ENCODE data around the gene SFMBT2.
"Not testable (repeated sequence)": the region's sequence is repeated elsewhere in the genome, so short reads cannot be mapped to it uniquely, and the experiment has no call there.

The SFMBT2 gene

GRCh38 chr10:7400068-7400715 is 10.6 kb downstream of the SFMBT2 start:
- no peak for DNase-seq

DNA sequence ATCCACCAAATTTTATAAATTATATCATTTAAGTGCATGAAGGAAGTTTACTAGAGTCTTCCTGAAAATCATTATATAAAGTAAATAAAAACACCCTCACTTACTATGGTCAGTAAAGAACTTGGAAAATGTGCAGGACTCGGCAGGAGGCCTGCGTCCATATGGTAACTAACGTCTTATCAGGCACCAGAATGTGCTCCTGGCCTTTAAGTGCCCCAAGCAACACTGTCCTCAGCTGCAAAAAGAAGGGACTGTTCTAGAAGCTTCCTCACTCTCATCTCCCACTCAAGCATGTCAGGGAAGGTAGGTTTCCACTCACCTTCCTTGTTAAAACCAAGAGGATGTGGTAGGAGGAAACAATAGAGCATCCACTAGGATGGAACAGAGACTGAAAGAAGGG is 11.3 kb downstream of the SFMBT2 start:
- no peak for DNase-seq

DNA sequence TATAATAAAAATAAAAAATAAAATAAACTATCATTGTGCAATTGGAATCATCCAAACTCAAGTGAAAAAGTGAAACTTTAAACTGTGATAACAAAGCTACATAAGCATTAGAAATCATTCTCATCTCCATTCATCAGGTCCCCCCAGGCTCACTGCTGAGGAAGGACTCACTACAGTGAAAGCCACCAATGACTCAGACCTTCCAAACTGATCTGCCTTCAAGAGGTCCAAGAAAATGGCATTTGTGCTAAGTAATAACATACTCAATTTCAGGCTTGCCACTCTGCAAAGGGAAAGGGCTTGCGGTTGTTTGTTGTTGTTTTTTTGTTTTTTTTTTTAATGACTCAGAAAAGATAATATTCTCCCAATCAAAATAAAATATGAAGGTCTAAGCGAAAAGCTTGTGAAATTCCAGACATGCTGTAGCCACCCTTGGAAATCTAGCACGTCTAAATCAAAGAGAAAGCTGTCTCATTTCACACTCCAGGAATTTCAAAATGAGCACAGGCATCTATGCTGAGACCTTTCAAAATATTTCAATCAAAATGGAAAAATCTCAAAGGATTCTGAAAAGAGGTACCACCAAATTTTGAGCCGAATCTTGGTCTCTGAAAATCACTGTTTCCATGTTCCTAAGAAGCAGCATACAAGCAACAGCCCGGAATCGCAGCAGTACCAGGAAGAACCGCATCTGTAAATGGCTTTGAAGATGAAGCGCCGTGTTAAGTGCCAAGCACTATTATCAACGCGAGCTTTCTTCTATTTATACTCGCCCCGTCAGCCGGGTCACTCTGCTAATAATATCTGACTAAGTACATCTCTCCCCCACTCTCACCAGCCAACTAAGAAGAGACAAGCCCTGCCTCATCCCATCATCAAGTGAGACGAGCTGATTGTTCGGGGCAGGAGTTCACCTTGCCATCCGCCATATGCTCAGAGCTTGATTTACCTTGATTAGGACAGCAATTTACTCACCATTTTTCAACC is 13.5 kb downstream of the SFMBT2 start:
- DNase-seq = no peak

DNA sequence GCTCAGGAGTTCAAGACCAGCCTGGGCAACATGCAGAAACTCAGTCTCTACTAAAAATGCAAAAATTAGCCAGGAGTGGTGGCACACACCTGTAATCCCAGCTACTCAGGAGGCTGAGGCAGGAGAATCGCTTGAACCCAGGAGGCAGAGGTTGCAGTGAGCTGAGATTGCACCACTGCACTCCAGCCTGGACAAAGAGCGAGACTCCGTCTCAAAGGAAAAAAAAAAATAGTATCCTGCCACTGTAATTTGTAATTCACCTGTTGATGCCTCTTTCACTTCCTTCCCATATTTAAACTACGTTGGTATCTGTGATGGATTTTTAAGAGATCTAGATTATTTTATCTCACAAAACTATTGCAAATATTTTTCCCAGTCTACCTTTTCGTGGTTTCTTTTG is 18.5 kb downstream of the SFMBT2 start:
- DNase-seq = not testable (repeated sequence)

DNA sequence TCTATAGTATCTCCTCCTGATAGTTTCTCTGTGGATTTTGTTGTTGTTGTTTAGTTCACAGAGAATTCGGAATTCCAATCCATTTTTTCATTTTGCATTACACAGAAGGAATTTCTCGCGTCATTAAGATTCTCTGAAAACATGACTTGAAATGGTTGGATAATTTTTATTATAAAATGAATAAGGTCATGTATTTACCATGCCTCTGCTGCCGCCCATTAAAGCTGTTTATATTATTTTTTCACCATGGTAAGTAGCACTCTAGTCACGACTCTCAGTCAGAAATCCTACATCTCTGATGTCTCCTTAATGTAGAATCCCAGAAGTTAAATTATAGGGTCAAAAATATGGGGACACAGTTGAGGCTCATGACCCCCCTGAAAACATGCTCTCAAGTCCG is 19.1 kb downstream of the SFMBT2 start:
- no peak for DNase-seq

GRCh38 chr10:7390689-7391110 is 20.1 kb downstream of the SFMBT2 start:
- not testable (repeated sequence) for DNase-seq

DNA sequence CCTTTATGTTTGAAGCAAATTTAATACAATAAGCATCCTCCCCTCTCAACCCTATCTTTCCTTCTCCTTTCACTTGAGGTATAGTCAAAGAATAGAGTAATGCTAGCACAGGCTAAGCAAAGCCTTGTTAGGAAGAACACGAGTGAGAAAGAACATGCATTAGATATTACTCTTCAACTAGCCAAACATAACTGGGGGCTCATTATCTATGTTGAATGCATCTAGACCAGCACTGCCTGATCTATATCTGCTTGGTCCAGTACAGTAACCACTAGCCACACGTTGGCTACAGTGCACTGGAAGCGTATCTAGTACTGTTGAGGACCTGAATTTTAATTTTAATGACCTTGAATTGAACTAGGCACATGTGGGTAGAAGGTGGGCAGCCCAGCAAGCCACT is 21.0 kb downstream of the SFMBT2 start:
- no peak for DNase-seq

- DNase-seq = no peak
Observed at GRCh38 chr10:7389346-7389745, 21.5 kb downstream of the SFMBT2 start.

- DNase-seq = no peak
Observed at GRCh38 chr10:7388602-7389001, 22.2 kb downstream of the SFMBT2 start.

- DNase-seq = not testable (repeated sequence)
Observed at GRCh38 chr10:7388149-7388548, 22.7 kb downstream of the SFMBT2 start.

- DNase-seq = no peak
Observed at GRCh38 chr10:7385114-7385513, 25.7 kb downstream of the SFMBT2 start.

DNA sequence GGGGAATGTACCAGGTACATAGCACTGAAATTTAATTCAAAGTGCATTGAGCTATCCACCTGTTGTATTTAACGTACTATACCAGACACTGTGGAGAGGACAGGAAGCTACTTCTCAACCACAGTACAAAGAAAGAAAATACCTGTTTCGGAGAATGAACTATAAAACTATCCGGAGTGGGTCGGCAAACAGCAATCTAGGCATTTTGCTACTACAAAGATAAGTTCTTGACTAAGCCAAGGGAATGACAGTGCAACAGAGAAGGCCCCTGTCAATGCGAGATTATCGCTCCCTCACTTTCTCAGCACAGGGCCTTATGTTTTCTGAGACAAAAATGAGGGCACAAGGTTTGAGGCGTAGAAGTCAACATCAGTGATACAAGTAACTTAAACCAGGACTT is 27.4 kb downstream of the SFMBT2 start:
- DNase-seq = no peak

GRCh38 chr10:7380704-7381241 is 30.1 kb downstream of the SFMBT2 start:
- no peak for DNase-seq

- no peak for DNase-seq
Observed at GRCh38 chr10:7378602-7379403, 32.0 kb downstream of the SFMBT2 start.

DNA sequence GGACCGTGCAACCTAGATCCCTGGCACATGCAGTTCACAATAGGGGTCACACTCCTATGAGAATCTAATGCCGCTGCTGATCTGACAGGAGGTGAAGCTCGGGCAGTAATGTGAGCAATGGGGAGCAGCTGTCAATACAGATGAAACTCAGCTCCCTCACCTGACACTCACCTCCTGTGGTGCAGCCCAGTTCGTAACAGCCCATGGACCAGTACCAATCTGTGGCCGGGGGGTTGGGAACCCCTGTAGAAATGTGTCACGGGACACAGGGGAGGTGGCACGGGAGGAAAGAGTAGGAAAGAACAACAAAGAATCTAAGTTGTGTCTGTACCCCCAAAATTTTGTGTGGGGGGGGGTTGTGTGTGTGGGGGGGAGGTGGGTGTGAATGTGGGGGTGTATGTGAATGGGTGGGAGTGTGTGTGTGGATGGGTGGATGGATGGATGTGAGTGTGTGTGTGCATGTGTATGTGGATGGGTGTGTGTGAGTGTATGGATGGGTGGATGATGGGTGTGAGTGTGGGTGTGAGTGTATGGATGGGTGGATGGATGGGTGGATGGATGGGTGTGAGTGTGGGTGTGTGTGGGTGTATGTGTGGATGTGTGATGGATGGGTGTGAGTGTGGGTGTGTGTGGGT is 33.1 kb downstream of the SFMBT2 start:
- no peak for DNase-seq

GRCh38 chr10:7374795-7375194 is 36.0 kb downstream of the SFMBT2 start:
- no peak for DNase-seq

DNA sequence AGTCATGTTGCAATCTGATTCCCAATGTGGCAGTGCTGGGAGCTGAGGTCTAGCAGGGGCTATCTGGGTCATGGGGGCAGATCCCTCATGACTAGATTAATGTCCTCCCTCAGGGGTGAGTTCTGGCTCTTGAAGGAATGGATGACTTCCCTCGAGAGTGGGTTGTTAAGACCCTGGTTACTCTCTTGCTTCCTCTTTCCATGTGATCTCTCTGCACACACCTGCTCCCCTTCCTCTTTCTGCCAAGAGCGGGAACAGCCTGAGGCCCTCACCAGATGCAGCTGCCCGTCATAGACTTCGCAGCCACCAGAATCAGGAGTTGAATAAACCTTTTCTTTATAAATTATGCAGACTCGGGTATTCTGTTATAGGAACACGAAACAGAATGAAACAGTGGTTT is 37.8 kb downstream of the SFMBT2 start:
- no peak for DNase-seq

- no peak for DNase-seq
Observed at GRCh38 chr10:7372504-7372903, 38.3 kb downstream of the SFMBT2 start.

DNA sequence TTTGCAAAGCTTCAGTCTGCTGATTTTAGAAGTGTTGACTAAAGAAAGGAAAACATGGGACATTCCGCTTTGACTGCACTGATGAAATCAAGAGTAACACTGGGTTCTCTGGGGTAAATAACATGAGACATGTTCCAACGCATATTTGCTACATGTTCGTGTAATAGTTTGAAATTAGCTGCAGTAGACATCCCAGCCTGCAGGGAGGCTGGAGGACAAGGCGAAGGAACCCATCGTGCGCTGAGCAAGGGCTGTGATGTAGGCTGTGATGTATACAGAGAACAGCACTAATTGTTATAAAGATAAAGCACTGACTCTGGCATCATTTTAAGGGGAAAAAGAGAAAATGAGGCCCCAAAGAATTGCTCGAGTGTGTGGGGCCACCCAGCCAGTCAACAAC is 40.3 kb downstream of the SFMBT2 start:
- no peak for DNase-seq

- DNase-seq = no peak
Observed at GRCh38 chr10:7365027-7365745, 45.6 kb downstream of the SFMBT2 start.

- no peak for DNase-seq
Observed at GRCh38 chr10:7364474-7364873, 46.4 kb downstream of the SFMBT2 start.

- no peak for DNase-seq
Observed at GRCh38 chr10:7363700-7364099, 47.1 kb downstream of the SFMBT2 start.
